HEK293 (cell line): Measurements from ENCODE around the gene FANCE.

Source experiments
- KLF10 ChIP-seq: fragments of 450-650 bp; IDR thresholded peaks from 2 replicates; pipeline ENCODE4 v1.5.1; 2018; ENCODE audit warnings: missing biosample characterization, mild to moderate bottlenecking, missing genetic modification characterization
- KLF8 ChIP-seq: fragments of 450-650 bp; formaldehyde crosslinking; IDR thresholded peaks from 2 replicates; pipeline ENCODE4 v1.5.1; 2016; ENCODE audit warnings: missing biosample characterization, missing genetic modification characterization
- MEIS1 ChIP-seq: sonication (generic); formaldehyde crosslinking; IDR thresholded peaks from 2 replicates; pipeline ENCODE4 v1.8.1; 2022; ENCODE audit warnings: missing genetic modification reagents, mild to moderate bottlenecking, borderline replicate concordance
- ZBTB20 ChIP-seq: fragments of 450-650 bp; formaldehyde crosslinking; IDR thresholded peaks from 2 replicates; pipeline ENCODE4 v1.5.1; 2016; ENCODE audit warnings: missing biosample characterization, missing genetic modification characterization
- ZNF202 ChIP-seq: fragments of 450-650 bp; formaldehyde crosslinking; IDR thresholded peaks from 2 replicates; pipeline ENCODE4 v1.5.1; 2016; ENCODE audit warnings: missing biosample characterization, missing genetic modification characterization, borderline replicate concordance
- ZNF24 ChIP-seq: fragments of 450-650 bp; formaldehyde crosslinking; IDR thresholded peaks from 2 replicates; pipeline ENCODE4 v1.5.1; 2016; ENCODE audit warnings: missing biosample characterization, missing genetic modification characterization
- ZNF423 ChIP-seq: fragments of 450-650 bp; formaldehyde crosslinking; IDR thresholded peaks from 2 replicates; pipeline ENCODE4 v1.5.1; 2016; ENCODE audit warnings: missing biosample characterization, missing genetic modification characterization
- ZNF501 ChIP-seq: fragments of 450-650 bp; formaldehyde crosslinking; IDR thresholded peaks from 2 replicates; pipeline ENCODE4 v1.5.1; 2016; ENCODE audit warnings: missing biosample characterization, missing genetic modification characterization
- ZNF792 ChIP-seq: fragments of 450-650 bp; formaldehyde crosslinking; IDR thresholded peaks from 2 replicates; pipeline ENCODE4 v1.5.1; 2016; ENCODE audit warnings: missing biosample characterization, missing genetic modification characterization
- TF ChIP-seq, protein P1 (sequence below): fragments of 450-650 bp; formaldehyde crosslinking; IDR thresholded peaks from 2 replicates; pipeline ENCODE4 v1.5.1; 2016; ENCODE audit warnings: missing biosample characterization, missing genetic modification characterization

DNA sequence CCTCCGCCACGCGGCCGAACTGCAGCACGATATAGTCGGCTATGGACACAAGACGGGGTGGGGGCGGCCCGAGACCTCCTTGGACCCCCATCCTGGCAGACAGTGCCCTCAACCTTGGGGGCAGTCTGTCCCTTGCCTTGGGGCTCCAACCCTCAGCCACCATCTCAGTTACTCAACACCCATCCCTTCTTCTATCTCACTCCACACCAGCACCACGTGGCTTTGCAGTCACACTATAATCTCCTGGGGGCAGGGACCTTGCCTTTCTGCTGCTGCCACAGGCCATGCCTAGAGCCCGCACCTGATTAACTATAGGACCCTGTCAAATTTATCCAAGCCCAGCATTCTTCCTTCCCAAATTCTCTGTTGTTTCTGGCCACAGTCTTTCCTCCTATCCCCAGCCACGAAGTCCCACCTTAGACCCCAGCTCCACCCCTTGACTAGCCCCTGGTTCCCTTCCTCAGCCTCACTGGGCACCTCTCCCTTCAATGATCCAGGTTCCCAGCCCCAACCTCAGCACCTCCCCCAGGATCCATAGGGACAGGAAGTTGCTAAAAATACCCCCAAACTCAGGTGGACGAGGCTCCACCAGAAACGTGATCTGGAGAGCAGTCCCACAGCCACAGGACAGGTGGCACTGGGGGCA is 46.4 kb downstream of the FANCE start:
- no peak for TF ChIP-seq ZNF423 (tag by site-specific recombination)
- no peak for TF ChIP-seq KLF8 (tag by site-specific recombination)
- TF ChIP-seq ZNF24 (tag by site-specific recombination): no peak
- no peak for TF ChIP-seq ZNF501 (tag by site-specific recombination)
- no peak for TF ChIP-seq ZNF202 (tag by site-specific recombination)
- TF ChIP-seq MEIS1 (CRISPR knock-in tag): no peak
- no peak for TF ChIP-seq KLF10 (tag by site-specific recombination)
- TF ChIP-seq, protein P1, sequence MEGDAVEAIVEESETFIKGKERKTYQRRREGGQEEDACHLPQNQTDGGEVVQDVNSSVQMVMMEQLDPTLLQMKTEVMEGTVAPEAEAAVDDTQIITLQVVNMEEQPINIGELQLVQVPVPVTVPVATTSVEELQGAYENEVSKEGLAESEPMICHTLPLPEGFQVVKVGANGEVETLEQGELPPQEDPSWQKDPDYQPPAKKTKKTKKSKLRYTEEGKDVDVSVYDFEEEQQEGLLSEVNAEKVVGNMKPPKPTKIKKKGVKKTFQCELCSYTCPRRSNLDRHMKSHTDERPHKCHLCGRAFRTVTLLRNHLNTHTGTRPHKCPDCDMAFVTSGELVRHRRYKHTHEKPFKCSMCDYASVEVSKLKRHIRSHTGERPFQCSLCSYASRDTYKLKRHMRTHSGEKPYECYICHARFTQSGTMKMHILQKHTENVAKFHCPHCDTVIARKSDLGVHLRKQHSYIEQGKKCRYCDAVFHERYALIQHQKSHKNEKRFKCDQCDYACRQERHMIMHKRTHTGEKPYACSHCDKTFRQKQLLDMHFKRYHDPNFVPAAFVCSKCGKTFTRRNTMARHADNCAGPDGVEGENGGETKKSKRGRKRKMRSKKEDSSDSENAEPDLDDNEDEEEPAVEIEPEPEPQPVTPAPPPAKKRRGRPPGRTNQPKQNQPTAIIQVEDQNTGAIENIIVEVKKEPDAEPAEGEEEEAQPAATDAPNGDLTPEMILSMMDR: no peak
- TF ChIP-seq ZBTB20 (tag by site-specific recombination): no peak
- TF ChIP-seq ZNF792: no peak
